Measurements from ENCODE around the gene EDC3. TPM values are rescaled to one million over a fixed set of nuclear protein-coding genes. Genes with fewer than 3 reads are reported as not detected.
"Not testable (repeated sequence)": the region's sequence is repeated elsewhere in the genome, so short reads cannot be mapped to it uniquely, and the experiment has no call there.

EDC3 gene
- total RNA-seq, 2 donors from 2014 or later: 11.5 to 16.2 TPM

GRCh38 chr15:74599156-74599555 lies 96.7 kb downstream of the EDC3 start:
- no peak for ATAC-seq (ENCODE audit: insufficient number of reproducible peaks, low FRiP score, low read depth)
- TF ChIP-seq CTCF (IDR thresholded peaks at IDR 0.05): no peak
- Histone ChIP-seq H3K36me3 (peaks cover 8% of the 10 kb centered on the region), H3K4me1 (ENCODE audit: control insufficient read depth in 1 of 2, low read depth in 2 of 2) (peaks cover 7 to 18% of the 10 kb centered on the region in 2 donors), H3K27ac (peak overlapping the region; percentile 63 to 68), H3K4me3 (peak overlapping the region; percentile 75), H3K27me3 (replicated peaks; ENCODE audit: insufficient read depth) (no peaks in the 10 kb centered on the region), H3K9me3 (no peaks in the 10 kb centered on the region)
- no peak for DNase-seq (ENCODE audit: low spot score)

- no peak for TF ChIP-seq CTCF (IDR thresholded peaks at IDR 0.05)
- ATAC-seq (ENCODE audit: insufficient number of reproducible peaks, low FRiP score, low read depth): peak; percentile 90
- Histone ChIP-seq H3K36me3 (peaks cover 8% of the 10 kb centered on the region), H3K9me3 (no peaks in the 10 kb centered on the region), H3K27me3 (replicated peaks; ENCODE audit: insufficient read depth) (no peaks in the 10 kb centered on the region), H3K4me1 (ENCODE audit: control insufficient read depth in 1 of 2, low read depth in 2 of 2) (peaks cover 7 to 18% of the 10 kb centered on the region in 2 donors), H3K4me3 (peak overlapping the region; percentile 75), H3K27ac (peak overlapping the region; percentile 63 to 68)
- peak; percentile 77 for DNase-seq (ENCODE audit: low spot score)
Observed at GRCh38 chr15:74598126-74598842, 97.5 kb downstream of the EDC3 start.

- H3K27me3 ChIP-seq (replicated peaks; ENCODE audit: insufficient read depth); DNase-seq (ENCODE audit: low spot score); H3K27ac ChIP-seq; H3K4me3 ChIP-seq; H3K9me3 ChIP-seq; ATAC-seq (ENCODE audit: insufficient number of reproducible peaks, low FRiP score, low read depth): not testable (repeated sequence)
- H3K36me3 ChIP-seq: peaks cover 14% of the 10 kb centered on the region
- peaks cover 7 to 18% of the 10 kb centered on the region in 2 donors for H3K4me1 ChIP-seq (ENCODE audit: control insufficient read depth in 1 of 2, low read depth in 2 of 2)
Observed at GRCh38 chr15:74597146-74597705, 98.6 kb downstream of the EDC3 start.

- H3K36me3 ChIP-seq: peaks cover 19% of the 10 kb centered on the region
- H3K4me3 ChIP-seq; ATAC-seq (ENCODE audit: insufficient number of reproducible peaks, low FRiP score, low read depth); H3K9me3 ChIP-seq; H3K27ac ChIP-seq; DNase-seq (ENCODE audit: low spot score); H3K27me3 ChIP-seq (replicated peaks; ENCODE audit: insufficient read depth): not testable (repeated sequence)
- H3K4me1 ChIP-seq (ENCODE audit: control insufficient read depth in 1 of 2, low read depth in 2 of 2): peaks cover 7 to 18% of the 10 kb centered on the region in 2 donors
Observed at GRCh38 chr15:74596736-74597135, 99.1 kb downstream of the EDC3 start.

GRCh38 chr15:74595271-74595670 lies 100.6 kb downstream of the EDC3 start:
- Histone ChIP-seq H3K36me3 (peaks cover 30% of the 10 kb centered on the region), H3K4me1 (ENCODE audit: control insufficient read depth in 1 of 2, low read depth in 2 of 2) (peaks cover 7 to 18% of the 10 kb centered on the region in 2 donors)
- no peak for TF ChIP-seq CTCF (IDR thresholded peaks at IDR 0.05)

GRCh38 chr15:74594455-74594854 lies 101.4 kb downstream of the EDC3 start:
- peaks cover 5 to 13% of the 10 kb centered on the region in 2 donors for H3K4me1 ChIP-seq (ENCODE audit: control insufficient read depth in 1 of 2, low read depth in 2 of 2)
- H3K27me3 ChIP-seq (replicated peaks; ENCODE audit: insufficient read depth): no peaks in the 10 kb centered on the region
- TF ChIP-seq CTCF (IDR thresholded peaks at IDR 0.05): no peak
- H3K27ac ChIP-seq: no peak overlapping the region
- no peak overlapping the region for H3K4me3 ChIP-seq
- DNase-seq (ENCODE audit: low spot score) (no peak), ATAC-seq (ENCODE audit: insufficient number of reproducible peaks, low FRiP score, low read depth) (no peak)
- H3K9me3 ChIP-seq: no peaks in the 10 kb centered on the region
- H3K36me3 ChIP-seq: peaks cover 36% of the 10 kb centered on the region

More at GRCh38 chr15:74595271-74595670, 100.6 kb downstream of the EDC3 start:
- Histone ChIP-seq H3K27me3 (replicated peaks; ENCODE audit: insufficient read depth) (no peaks in the 10 kb centered on the region), H3K27ac (no peak overlapping the region), H3K9me3 (no peaks in the 10 kb centered on the region), H3K4me3 (no peak overlapping the region)
- no peak for ATAC-seq (ENCODE audit: insufficient number of reproducible peaks, low FRiP score, low read depth)
- no peak for DNase-seq (ENCODE audit: low spot score)
